GM12878 (cell line): ENCODE measurements around the gene GPC3. TPM values are rescaled to one million over a fixed set of nuclear protein-coding genes. Genes with fewer than 3 reads are reported as not detected.

Experiments
- ATAC-seq: fragments of 200-7000 bp; cut with Tn5 transposase; 3 replicates; pipeline ENCODE4 v1.9.1; 2020; ENCODE audit warnings: mild to moderate bottlenecking, moderate library complexity
- BruUV-seq: library from RNA; stranded (reverse); fragments of 400-500 nt; replicated peaks from 2 replicates; lab custom pipeline; 2021; lab: Mats Ljungman, UMichigan
- CTCF ChIA-PET: fragments of 300-600 bp; sonication (Branson Sonifier 250); formaldehyde crosslinking; extraction: SDS; loops from one replicate; lab custom pipeline; 2021; ENCODE audit warnings: inconsistent platforms; lab: Yijun Ruan, JAX
- POLR2A ChIA-PET: fragments of 350-600 bp; formaldehyde crosslinking; extraction: SDS; loops from one replicate; lab custom pipeline; 2021; ENCODE audit warnings: inconsistent platforms; lab: Charles Lee
- RAD21 ChIA-PET: fragments of 300-600 bp; sonication (Branson Sonifier 250); formaldehyde crosslinking; loops from one replicate; lab custom pipeline; 2023; ENCODE audit warnings: antibody characterized with exemption; ENCODE audit not compliant: unreplicated experiment; lab: Charles Lee
- SMC1A ChIA-PET: fragments of 300-600 bp; sonication (Branson Sonifier 250); formaldehyde crosslinking; loops from one replicate; lab custom pipeline; 2023; ENCODE audit not compliant: unreplicated experiment, uncharacterized antibody; lab: Charles Lee
- DNase-seq: peaks from one replicate; pipeline ENCODE4 v3.0.0-alpha.2; 2011; ENCODE audit warnings: low read depth, low spot score
- FAIRE-seq: peaks from 3 replicates; lab custom pipeline; 2011; peaks lifted over from hg19 to GRCh38; lab: Jason Lieb, UNC
- H2AFZ ChIP-seq: 2 replicates; pipeline ENCODE4 v1.6.0; 2011; ENCODE audit warnings: low read depth, low read length, control low read depth; ENCODE audit not compliant: control insufficient read depth
- H3K27ac ChIP-seq: 2 replicates; pipeline ENCODE4 v1.5.1; 2011; ENCODE audit warnings: control low read depth; ENCODE audit not compliant: control insufficient read depth, insufficient read depth
- H3K27me3 ChIP-seq, 2 experiments: replicated peaks in 1 of 2; 2 replicates each; pipeline versions ENCODE4 v1.6.0 to v1.6.1; 2011; ENCODE audit warnings: low read length in 1 of 2; ENCODE audit not compliant: control insufficient read depth in 2 of 2, insufficient read depth in 2 of 2
- H3K36me3 ChIP-seq, 2 experiments: 2 replicates each; pipeline ENCODE4 v1.5.1; 2011; ENCODE audit warnings: low read length in 1 of 2; ENCODE audit not compliant: control insufficient read depth in 2 of 2, insufficient read depth in 2 of 2
- H3K4me1 ChIP-seq: 2 replicates; pipeline ENCODE4 v1.6.1; 2011; ENCODE audit warnings: mild to moderate bottlenecking, low read length, moderate library complexity, mixed read lengths; ENCODE audit not compliant: control insufficient read depth, insufficient read depth
- H3K4me2 ChIP-seq: 2 replicates; pipeline ENCODE4 v1.6.0; 2011; ENCODE audit warnings: control low read depth; ENCODE audit not compliant: control insufficient read depth, insufficient read depth
- H3K4me3 ChIP-seq: fragments of 200-600 bp; sonication (generic); 2 replicates; pipeline ENCODE4 v1.5.1; 2016
- H3K79me2 ChIP-seq: 2 replicates; pipeline ENCODE4 v1.6.0; 2011; ENCODE audit warnings: low read length; ENCODE audit not compliant: control insufficient read depth, insufficient read depth
- H3K9ac ChIP-seq: 2 replicates; pipeline ENCODE4 v1.8.0; 2011; ENCODE audit warnings: low read length, control low read depth, mixed read lengths; ENCODE audit not compliant: control insufficient read depth, insufficient read depth
- H3K9me3 ChIP-seq: replicated peaks from 3 replicates; pipeline ENCODE4 v1.5.1; 2011; ENCODE audit warnings: mild to moderate bottlenecking, low read length; ENCODE audit not compliant: control insufficient read depth, insufficient read depth
- H4K20me1 ChIP-seq: 2 replicates; pipeline ENCODE4 v1.6.0; 2011; ENCODE audit not compliant: control insufficient read depth, insufficient read depth
- ATF2 ChIP-seq: IDR thresholded peaks from 2 replicates; pipeline ENCODE4 v1.6.1; 2012; ENCODE audit warnings: low read length, inconsistent platforms
- BACH1 ChIP-seq: fragments of 450-650 bp; IDR thresholded peaks from 2 replicates; pipeline ENCODE4 v1.6.1; 2017; ENCODE audit warnings: mild to moderate bottlenecking, borderline replicate concordance
- BCL11A ChIP-seq: IDR thresholded peaks from 2 replicates; pipeline ENCODE4 v1.6.1; 2011; ENCODE audit warnings: low read depth, low read length
- CBFB ChIP-seq: IDR thresholded peaks from 2 replicates; pipeline ENCODE4 v1.6.1; 2016; ENCODE audit warnings: antibody characterized with exemption, low read depth
- ELK1 ChIP-seq: IDR thresholded peaks from 2 replicates; pipeline ENCODE4 v1.6.1; 2012; ENCODE audit warnings: low read depth, low read length, improper control_type of control experiment
- FOS ChIP-seq: IDR thresholded peaks from 3 replicates; pipeline ENCODE4 v1.6.1; 2011; ENCODE audit warnings: borderline replicate concordance; ENCODE audit not compliant: insufficient read length; ENCODE audit errors: extremely low read depth
- IRF3 ChIP-seq: fragments of 450-650 bp; IDR thresholded peaks from 2 replicates; pipeline ENCODE4 v1.6.1; 2014; ENCODE audit warnings: mild to moderate bottlenecking
- KLF5 ChIP-seq: fragments of 450-650 bp; IDR thresholded peaks from 2 replicates; pipeline ENCODE4 v1.6.1; 2014; ENCODE audit warnings: mild to moderate bottlenecking; ENCODE audit not compliant: partially characterized antibody
- NR2C1 ChIP-seq: fragments of 450-650 bp; IDR thresholded peaks from 2 replicates; pipeline ENCODE4 v1.6.1; 2017; ENCODE audit warnings: antibody characterized with exemption, mild to moderate bottlenecking, moderate library complexity
- RCOR1 ChIP-seq: conservative IDR thresholded peaks from 2 replicates; pipeline ENCODE4 v1.6.1; 2012; ENCODE audit warnings: low read depth, low read length, improper control_type of control experiment
- SKIL ChIP-seq: fragments of 450-650 bp; IDR thresholded peaks from 2 replicates; pipeline ENCODE4 v1.6.1; 2017; ENCODE audit warnings: mild to moderate bottlenecking, low read depth, inconsistent platforms; ENCODE audit not compliant: poor library complexity, severe bottlenecking
- SMC3 ChIP-seq: IDR thresholded peaks from 2 replicates; pipeline ENCODE4 v1.6.1; 2011; ENCODE audit warnings: low read length, improper control_type of control experiment, borderline replicate concordance
- SRF ChIP-seq, 2 experiments: IDR thresholded peaks; 2 replicates each; pipeline ENCODE4 v1.6.1; 2011; ENCODE audit warnings: low read depth in 2 of 2, low read length in 2 of 2, mild to moderate bottlenecking in 1 of 2, moderate library complexity in 1 of 2
- TBL1XR1 ChIP-seq: IDR thresholded peaks from 2 replicates; pipeline ENCODE4 v1.6.1; 2012; ENCODE audit warnings: low read depth, low read length, improper control_type of control experiment
- TCF3 ChIP-seq: IDR thresholded peaks from 2 replicates; pipeline ENCODE4 v1.6.1; 2012; ENCODE audit warnings: low read depth, mild to moderate bottlenecking, low read length, borderline replicate concordance; ENCODE audit not compliant: insufficient read depth
- TCF7 ChIP-seq: IDR thresholded peaks from 2 replicates; pipeline ENCODE4 v1.6.1; 2014; ENCODE audit warnings: antibody characterized with exemption, borderline replicate concordance
- WGBS: methylation state at CpG from one replicate; pipeline ENCODE4 v1.1.6; 2016; ENCODE audit warnings: low lambda C conversion rate; ENCODE audit not compliant: insufficient replicate concordance, insufficient coverage; ENCODE audit errors: missing lambda C conversion rate; 5-methylcytosine and 5-hydroxymethylcytosine counted together
- in situ Hi-C: fragments of 300-500 bp; cut with MboI; formaldehyde crosslinking; loops from 9 replicates; pipeline ENCODE4 v1.14.3; 2018; ENCODE audit warnings: mixed read lengths
- intact Hi-C: fragments of 100-400 bp; cut with micrococcal nuclease; formaldehyde crosslinking; loops from one replicate; pipeline ENCODE4 v1.14.2; 2022; ENCODE audit not compliant: unreplicated experiment
- polyA plus RNA-seq, 11 experiments: library from polyadenylated mRNA; depleted of rRNA in 4 of 11; unstranded in 6 of 11; stranded (reverse) in 5 of 11; fragments of >200 nt; fragmentation: Nextera tagmentation in 4 of 11; fragmentation: Illumina TruSeq in 1 of 11; extraction: Ambion mirVana in 4 of 11; extraction: Trizol in 1 of 11; gene quantifications; 1 replicate in 1 of 11; 2 replicates in 10 of 11; pipeline versions ENCODE4 v1.2.1 to v1.2.3, GENCODE V29; 2011 to 2016; ENCODE audit warnings: inconsistent platforms in 2 of 11, missing spikeins in 2 of 11, low read depth in 1 of 11
- total RNA-seq, 4 experiments: library from RNA; depleted of rRNA in 3 of 4; stranded (reverse); fragments of >200 nt in 3 of 4; fragmentation: Illumina TruSeq in 1 of 4; extraction: Trizol in 1 of 4; gene quantifications; 2 replicates each; pipeline versions ENCODE4 v1.2.1 to v1.2.3, GENCODE V29; 2013 to 2021

The GPC3 gene
- total and polyA plus RNA-seq, 10 of the 15 experiments (the other 5 are each of a cell fraction or from before 2014, with no cell fraction given): 0.09 to 0.82 TPM; not detected in 8

GRCh38 chrX:133980832-133981588 is 4.4 kb downstream of the GPC3 start (continued):
- no peak for TF ChIP-seq FOS

GRCh38 chrX:133980406-133980805 is 5.0 kb downstream of the GPC3 start:
- Histone ChIP-seq H3K9me3 (no peaks in the 10 kb centered on the region; the same call in 2 of the 3 replicates), H3K27me3 (no peaks in the 10 kb centered on the region; a peak in 1 of 4 replicates), H3K4me1 (no peaks in the 10 kb centered on the region), H4K20me1 (no peaks in the 10 kb centered on the region), H3K79me2 (no peaks in the 10 kb centered on the region), H3K27ac (no peak overlapping the region), H2AFZ (no peak overlapping the region), H3K36me3 (no peaks in the 10 kb centered on the region), H3K4me3 (no peak overlapping the region), H3K9ac (no peak overlapping the region), H3K4me2 (no peak overlapping the region)
- ChIA-PET CTCF (no interaction called here), SMC1A (no interaction called here), RAD21 (no interaction called here), POLR2A (no interaction called here)
- TF ChIP-seq KLF5 (no peak), NR2C1 (no peak), ATF2 (no peak), BACH1 (no peak), SMC3 (no peak), SKIL (no peak), BCL11A (no peak), CBFB (no peak), ELK1 (no peak), RCOR1 (no peak), IRF3 (no peak), TCF7 (no peak), SRF (IDR thresholded peaks at IDR 0.05; ENCODE audit: low read depth in 2 of 2, low read length in 2 of 2) (no peak), TCF3 (no peak), TBL1XR1 (no peak)
- intact Hi-C loops (no loop called here), in situ Hi-C loops (no loop called here)
- FAIRE-seq (no peak), DNase-seq (no peak), ATAC-seq (no peak)
- 14% methylated on average over 2 of the region's 2 CpGs for WGBS
- BruUV-seq: no TSS peak
